HG03565 (cell line): Measurements from ENCODE around the gene ETNPPL.
"Not testable (repeated sequence)": the region's sequence is repeated elsewhere in the genome, so short reads cannot be mapped to it uniquely, and the experiment has no call there.

Source experiments
- ATAC-seq: cut with Tn5 transposase; IDR thresholded peaks from one replicate; pipeline ENCODE4 v1.9.1; 2021; ENCODE audit warnings: mild to moderate bottlenecking, moderate library complexity; ENCODE audit not compliant: unreplicated experiment

Gene ETNPPL

DNA sequence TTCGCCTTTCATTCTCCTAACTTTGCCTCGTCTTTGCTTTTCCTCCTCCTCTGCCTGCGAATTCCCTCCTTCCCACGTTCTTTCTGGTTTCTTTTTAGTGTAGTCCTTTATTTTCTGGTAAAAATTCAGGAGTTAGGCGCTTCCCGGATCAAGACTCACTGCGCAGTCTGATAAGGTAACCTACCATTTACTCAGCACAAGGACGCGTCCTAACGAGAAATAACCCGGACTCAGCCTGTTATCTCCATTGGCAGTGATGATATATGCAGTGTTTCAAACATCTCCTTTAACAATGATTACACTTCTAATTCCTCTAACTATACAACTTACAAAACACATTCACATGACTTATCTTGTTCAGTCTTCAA, 357 bp upstream of the ETNPPL start:
- no peak for ATAC-seq

DNA sequence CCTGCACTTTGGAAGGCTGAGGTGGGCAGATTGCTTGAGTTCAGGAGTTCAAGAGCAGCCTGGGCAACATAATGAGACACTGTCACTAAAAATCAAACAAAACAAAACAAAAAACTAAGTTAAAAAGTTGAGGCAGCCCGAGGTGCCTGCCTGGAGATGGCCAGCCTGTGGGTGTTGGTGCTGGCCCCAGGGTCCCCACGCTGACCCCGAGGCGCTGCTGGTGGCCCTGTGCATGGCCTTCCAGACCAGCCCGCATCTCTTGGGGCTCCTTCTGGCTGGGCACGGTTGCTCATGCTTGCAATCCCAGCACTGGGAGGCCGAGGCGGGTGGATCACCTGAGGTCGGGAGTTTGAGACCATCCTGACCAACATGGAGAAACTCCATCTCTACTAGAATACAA, 4.4 kb downstream of the ETNPPL start:
- ATAC-seq = no peak

DNA sequence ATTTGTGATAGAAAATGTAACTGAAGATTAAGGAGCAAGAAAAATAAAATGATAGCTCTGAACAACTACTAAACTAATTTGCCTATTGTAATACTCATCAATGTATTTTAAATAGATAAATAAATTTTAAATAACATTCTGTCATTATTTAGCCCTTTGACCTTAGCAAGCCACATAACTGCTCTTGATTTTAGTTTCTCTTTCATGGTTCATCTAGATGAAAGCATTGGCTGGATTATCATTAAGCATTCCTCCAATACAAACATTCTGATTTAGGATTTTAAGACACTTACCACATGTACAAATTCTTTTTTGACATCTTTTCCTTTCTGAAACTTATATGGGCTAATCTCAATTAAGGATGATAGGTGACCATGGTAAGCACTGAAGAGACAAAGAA, 8.5 kb downstream of the ETNPPL start:
- ATAC-seq = no peak

DNA sequence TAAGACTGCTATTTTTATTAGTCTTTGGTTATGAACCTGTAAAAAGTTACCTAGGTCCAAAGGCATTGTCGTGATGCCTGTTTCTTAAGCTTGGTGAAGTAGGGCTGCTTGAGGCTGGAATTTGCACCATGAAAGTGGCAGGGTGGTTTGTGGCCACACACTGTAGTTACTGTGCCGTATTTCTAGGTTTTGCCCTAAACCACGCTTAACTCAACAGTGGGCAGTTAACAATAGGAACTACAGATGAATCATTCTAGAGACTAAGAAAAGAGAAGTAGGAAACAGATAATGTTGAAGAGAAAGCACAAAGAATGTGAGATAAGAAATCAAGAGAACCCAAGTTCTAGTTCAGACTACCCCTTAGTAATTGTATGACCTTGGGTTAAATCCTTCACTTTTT, 11.5 kb downstream of the ETNPPL start:
- peak; percentile 61 for ATAC-seq

DNA sequence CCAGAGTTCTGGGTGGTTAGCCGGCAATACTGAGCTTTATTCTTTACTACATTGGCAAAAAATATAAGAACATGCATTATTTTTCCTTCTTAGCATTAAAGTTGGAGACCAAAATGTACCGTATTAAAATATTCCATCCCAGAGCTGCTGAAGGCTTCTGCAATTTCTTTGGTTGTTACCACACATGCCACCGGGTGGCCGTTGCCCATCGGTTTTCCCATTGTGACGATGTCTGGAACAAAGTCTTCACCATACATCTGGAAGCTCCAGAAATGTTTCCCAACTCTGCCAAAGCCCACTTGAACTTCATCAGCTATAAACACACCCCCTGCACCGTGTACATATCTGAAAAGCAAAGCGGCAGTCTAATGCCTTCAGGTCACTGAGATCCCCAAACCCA, 13.7 kb downstream of the ETNPPL start:
- no peak for ATAC-seq

DNA sequence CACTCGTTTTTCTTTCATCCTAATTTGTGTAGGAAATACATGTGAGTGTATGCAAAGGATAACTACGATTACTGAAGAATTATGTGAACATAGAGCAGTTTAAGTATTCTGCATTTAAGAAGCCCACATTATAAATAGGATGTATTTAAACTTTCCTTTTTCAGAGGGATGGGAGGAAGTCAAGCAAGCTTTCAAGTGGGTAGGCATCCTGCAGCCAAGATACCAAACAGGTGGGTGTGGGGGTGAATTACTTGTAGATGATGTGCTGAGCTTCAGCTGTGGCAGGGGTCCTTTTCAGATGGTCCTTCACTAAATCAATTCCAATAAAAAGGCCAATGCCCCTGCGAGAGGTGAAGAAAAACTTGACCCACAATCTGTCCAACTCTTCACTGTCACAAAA, 16.3 kb downstream of the ETNPPL start:
- no peak for ATAC-seq

DNA sequence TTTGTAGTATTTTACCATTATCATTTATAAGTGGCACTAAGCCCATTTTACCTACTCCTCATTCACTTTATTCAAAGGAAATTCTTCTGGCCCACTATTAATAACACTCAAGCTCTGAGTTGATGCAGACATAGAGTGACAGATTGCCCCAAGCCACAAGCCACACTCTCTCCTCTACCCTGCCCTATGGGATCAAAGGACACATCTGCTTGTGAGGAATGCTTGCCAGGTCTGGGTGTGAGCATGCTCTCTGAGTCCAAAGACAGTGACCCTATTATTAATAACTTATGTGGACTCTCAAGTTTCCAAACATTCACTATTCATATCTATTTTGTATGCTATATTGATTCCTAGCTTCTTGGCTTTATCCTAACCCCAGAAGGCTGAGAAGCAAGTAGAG, 18.5 kb downstream of the ETNPPL start:
- ATAC-seq = no peak

DNA sequence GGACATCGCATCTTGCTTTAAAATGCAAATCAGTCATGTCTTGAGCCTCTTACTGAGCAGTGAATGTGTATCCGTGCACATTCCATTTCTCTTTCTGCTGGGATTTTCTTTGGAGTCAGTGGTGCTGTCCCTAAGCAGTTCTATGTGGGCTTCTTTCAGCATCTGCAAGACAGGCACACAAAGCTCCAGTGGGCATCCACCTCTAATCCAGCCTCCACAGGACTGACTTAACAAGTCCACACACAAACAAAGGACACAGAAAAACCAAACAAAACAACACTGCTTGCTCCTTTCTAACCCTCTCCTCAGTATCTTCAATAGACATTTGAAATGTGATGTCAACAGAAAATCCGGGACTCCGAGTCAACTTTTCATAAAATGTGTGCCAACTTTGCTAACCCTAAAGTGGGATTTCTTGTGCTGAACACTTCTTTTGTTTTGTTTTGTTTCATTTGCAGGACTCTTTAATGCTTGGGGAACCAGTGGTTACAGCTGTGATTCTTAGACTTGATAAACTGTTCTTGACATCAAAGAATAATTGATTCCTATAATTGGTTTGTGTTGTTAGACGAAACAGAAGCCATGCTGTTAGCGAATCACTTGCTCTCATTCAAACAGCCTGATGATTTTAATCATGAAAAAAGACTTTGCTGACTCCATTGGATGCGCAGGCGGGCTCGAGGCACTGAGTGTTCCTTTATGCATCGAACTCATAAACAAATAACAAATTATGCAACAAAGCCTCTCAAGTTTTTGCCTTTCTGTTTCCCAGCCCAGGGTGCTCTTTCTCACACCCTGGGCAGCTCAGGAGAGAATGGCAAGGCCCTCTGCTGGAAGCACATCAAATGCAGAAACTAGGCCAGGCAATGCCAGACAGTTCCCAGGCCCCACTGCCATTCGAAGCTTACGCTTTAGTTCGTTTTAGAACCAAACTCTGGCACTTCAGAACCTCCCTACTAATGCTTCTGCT, 20.1 kb downstream of the ETNPPL start:
- ATAC-seq = no peak

DNA sequence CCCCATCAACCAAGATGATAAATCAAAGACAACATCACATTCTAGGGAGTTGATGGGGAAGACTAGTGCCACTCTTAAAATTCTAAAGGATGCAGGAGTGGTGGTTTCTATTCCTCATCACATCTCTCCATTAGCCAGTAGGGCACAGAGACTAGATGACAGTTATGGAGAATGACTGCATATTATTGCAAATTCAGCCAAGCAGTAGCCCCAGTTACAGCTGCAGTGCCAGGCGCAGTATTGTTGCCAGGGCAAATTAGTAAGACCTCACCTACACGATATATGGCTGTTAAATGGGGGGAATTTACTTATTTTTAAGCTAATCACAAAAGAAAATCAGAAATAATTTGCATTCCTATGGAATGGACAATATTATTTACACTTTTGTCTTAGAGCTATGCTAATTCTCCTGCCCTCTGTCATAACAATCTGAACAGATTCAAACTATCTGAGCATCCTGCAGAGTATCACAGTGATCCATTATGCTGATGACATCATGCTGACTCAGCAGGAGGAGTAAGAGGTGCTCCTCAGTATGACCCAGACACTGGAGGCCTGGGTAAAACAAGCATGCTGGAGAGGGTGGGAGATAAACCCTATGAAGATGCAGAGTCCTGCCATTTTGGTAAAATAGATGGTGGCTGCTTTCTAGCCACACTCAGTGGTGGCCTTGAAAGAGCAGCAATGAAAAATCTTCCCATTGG, 24.7 kb downstream of the ETNPPL start:
- ATAC-seq = no peak

DNA sequence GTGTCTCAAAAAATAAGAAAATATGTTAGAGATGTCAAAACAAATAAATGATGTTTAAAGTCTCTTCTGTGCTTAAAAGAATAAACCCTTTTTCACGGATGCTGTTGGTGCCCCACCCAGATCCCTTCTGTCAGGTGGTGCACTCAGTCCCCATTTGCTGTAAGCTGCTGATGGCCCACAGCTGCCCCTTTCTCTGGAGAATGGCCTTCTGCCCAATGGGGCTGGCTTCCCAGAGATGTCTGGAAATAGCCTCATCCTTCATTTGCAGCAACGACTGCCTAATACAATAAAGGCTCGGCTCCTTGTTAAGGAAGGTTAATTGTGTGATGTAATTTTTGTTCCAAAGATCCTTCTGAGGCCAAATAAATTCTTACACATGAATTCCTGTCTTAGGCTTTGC, 31.8 kb downstream of the ETNPPL start:
- ATAC-seq = no peak

DNA sequence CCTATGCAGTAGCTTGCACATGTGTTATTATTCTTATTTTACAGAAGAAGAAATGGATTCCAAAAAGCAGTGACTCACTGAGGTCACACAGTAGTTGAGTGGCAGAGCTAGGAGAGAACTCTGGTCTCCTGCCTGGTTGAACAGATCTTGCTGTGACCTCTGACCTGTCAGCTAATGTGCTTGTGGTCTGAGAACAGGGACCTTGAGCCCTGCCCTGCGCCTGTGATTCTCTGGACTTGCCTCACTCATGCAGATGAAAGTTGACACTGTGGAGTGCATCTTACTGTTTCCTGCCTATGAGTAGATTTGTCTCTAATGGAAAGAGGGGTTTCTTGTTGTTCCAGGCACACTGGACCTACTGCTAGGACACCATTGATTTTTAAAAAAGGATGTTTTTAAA, 32.3 kb downstream of the ETNPPL start:
- no peak for ATAC-seq

DNA sequence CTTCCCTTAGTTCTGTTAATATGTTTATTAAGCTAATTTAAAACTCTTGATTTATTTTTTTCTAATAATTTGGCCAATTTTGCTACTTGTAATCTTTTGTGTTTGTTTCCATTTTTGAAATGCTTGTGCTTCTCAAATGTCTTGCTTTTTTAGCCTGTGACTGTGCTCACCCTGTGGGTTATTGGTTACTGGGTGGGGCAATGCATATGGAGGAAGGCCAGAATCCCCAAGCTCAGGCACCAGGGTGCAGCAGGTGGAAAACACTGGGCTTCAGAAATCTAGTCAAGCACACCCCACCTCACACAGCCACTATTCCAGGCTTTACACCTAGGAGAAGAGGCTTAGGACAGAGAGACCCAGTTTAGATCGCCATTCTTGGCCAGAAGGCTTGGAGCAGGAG, 33.1 kb downstream of the ETNPPL start:
- ATAC-seq = no peak

DNA sequence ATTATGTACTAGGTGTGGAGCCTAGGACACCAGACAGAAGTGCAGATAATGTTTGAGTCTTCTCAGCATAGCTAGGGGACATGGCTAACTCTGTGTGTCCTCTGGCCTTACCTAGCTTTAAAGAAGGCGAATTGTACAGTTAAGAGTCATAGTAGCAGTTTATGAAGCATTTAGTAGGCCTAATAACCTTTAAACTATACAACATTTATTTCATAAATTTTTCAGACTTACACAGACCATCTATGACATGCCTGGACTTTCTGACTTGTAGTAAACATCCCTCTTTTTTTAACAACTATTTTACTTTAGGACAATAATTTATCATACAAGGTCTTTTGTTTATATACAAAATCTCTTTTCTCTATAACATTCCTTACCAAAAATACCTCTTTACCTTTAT, 37.4 kb downstream of the ETNPPL start:
- no peak for ATAC-seq

DNA sequence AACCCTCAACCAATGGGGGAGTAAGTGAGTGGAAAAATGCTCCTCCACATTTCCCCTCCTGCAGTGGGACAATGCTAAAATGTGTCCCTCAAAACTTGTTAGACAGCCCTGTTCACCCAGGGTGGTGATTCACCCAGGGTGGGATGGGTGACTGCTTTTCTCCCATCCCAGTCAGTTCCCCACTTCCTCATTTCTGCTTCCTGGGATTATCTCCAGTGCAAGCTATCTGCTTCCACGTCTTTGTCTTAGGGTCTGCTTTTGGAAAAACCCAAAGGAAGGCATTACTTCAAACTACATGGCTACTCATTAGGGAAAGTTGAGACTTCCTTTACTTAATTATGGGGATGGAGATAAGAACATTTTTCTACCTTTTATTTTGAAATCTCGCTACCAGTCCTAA, 45.5 kb downstream of the ETNPPL start:
- ATAC-seq = no peak

DNA sequence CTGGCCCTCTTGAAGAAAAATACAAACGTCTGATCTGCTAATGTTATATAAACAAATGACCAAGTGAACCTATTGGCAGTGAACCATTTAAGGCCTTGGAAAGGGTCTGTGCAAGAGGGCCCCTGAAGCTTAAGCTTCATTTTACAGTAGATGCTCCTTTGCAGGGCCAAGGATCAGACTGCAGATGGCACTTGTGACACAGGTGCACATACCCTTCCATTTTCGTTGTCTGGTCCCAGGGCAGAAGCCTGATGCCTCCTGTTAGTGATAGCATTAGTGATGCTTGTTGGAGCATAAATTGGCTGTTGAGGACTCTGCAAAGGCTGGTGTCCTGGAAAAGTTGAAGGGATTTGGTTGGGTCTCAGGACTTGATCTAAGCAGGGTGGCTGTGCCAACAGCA, 46.5 kb downstream of the ETNPPL start:
- ATAC-seq = no peak

DNA sequence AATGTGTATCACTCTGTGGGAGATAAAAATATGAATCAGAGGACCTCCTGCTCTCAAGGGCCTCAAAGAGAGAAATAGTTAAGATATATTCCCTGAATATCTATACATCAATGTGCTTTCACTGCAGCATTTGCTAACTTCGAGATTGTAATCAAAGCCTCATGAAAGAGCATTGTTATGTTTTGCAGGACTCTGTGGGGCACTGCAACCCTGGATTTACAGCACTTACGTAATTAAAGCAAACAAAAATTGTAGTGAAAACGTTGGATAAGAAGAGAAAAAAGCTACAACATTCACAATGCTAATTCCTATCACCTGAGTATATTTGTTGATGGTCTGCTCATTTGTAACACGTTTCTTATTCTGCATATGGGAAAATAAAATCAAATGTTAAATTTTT, 48.0 kb downstream of the ETNPPL start:
- ATAC-seq = no peak

DNA sequence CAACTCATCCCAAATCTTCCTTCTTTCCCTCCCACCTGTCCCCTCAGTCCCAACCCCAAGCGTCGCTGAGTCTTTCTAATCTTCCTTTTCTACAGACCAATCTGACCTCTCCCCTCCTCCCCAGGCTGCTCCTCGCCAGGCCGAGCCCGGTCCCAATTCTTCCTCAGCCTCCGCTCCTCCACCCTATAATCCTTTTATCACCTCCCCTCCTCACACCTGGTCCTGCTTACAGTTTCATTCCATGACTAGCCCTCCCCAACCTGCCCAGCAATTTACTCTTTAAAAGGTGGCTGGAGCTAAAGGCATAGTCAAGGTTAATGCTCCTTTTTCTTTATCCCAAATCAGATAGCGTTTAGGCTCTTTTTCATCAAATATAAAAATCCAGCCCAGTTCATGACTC, 52.3 kb downstream of the ETNPPL start:
- ATAC-seq = not testable (repeated sequence)

DNA sequence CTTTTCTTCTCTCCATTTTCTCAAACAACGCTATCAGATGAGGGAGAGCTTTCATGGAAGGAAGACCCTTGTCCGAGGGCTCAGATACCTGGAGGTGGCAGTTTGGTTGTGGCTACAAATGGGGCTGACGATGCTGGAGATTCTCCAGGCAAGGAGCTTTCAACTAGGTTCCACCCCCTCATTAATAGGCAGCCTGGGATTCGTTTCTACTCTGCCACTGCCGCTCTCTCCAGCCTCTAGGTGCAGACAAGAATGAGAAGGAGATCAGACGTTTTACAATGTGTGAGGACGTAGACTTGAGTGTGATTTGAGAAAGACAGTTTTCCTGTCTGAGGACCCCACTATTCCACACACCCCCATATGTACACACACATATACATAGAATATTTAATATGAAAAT, 53.1 kb downstream of the ETNPPL start:
- no peak for ATAC-seq

DNA sequence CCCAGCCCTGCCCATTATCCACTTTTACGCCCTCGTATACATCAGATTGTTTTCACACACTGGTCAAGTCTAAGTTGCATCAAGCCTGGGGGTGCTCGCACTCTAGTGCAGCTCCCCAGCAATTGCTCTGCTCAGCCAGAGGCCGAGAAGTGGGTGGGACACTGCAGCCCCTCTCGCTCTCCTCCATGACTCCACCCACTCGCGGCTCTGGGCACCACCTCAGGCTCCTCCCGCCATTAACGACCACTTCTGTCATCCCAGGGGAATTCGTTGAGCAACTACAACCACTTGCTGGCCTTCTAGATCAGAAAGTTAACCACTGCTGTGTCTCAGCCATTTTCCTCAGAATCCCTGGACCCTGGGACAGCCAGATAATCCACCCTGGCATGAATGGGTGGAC, 53.6 kb downstream of the ETNPPL start:
- ATAC-seq = no peak

DNA sequence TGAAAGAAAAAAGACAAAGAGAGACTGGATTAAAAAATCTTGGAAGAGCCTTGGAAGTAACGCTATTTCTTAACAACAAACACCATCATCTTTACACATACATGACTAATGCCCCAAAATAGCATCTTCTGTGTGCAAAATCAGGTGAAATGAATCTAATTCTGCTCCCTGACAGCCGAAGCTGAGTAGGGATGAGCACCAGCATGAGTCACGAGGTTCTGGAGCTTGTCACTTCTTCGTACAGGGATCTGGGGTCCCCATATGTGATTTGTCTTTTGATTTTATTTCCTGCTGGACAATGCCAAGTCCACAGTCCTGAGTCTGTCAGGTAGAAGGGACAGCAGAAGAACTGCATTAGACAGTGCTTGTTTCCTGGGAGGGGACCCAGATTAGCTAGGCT, 56.6 kb downstream of the ETNPPL start:
- ATAC-seq = no peak

DNA sequence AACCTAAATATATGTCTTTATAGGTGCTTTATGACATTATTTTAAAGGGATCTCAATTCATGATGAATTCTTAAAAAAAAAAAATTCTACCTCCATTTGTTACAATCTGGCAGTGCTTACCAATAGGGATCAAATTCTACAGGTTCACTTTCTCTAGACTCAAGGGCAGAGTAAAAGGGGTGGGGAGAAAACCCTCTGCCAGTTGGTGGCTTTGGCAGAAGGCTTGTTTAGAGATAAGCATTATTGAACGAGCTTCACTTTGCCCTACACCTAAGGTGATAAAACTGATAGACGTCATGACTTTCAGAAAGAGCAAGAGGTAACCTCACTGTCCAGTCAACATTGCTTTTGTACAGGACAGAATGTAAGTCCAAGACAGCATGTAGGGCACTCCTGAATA, 58.9 kb downstream of the ETNPPL start:
- ATAC-seq = no peak

DNA sequence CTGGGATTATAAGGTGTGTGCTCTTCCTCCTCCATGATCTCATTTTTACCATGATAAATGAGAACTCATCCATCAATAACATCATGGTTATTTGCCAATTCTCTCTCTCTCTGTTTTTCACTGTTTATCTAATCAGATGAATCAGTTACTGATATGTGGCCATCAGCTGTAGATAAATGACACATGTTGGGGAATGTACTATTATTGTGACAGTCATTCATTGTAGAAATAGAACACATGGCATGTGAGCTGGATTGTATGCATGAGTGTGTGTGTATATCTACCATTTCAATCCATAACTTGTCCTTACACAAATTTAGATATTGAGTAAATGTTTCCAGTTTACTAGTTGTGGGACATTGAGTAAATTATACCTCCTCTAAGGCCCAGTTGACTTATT, 59.5 kb downstream of the ETNPPL start:
- no peak for ATAC-seq
